Measurements from ENCODE around the gene KIDINS220.

The KIDINS220 gene

DNA sequence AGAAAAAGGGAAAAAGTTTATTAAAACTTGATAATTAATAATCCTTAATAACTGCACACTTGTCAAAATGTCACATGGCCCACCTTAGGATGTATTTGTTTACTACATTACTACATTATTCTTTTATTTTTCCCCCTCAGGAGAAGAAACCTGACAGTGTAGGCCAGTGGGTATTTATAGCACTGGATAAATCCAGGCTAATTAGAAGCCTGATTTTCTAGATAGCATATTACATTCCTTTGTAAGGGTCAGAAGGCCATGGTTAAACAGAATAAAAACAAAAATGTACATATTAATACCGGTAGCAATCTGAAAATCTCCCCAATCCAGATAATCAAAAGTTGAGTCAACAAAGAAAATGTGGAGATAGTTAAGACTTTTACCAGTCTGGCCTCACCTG lies 21.5 kb upstream of the KIDINS220 start:
- Histone ChIP-seq H3K4me2 (ENCODE audit: low read length) (no peak overlapping the region), H2BK12ac (ENCODE audit: low read length) (no peak overlapping the region), H3K27me3 (ENCODE audit: insufficient read depth, low read length) (no peaks in the 10 kb centered on the region), H3K23ac (ENCODE audit: low read length) (no peak overlapping the region), H3K4me1 (ENCODE audit: control insufficient read depth in 1 of 2, insufficient read depth in 2 of 2, low read length in 2 of 2) (no peaks in the 10 kb centered on the region), H3K4ac (ENCODE audit: low read depth, low read length) (no peak overlapping the region), H4K12ac (ENCODE audit: low read depth, low read length) (no peak overlapping the region), H3K9ac (ENCODE audit: low read length) (no peak overlapping the region), H3K4me3 (ENCODE audit: low read depth, low read length) (no peak overlapping the region), H4K91ac (ENCODE audit: low read depth, low read length) (no peak overlapping the region), H3K9me3 (ENCODE audit: insufficient read depth, low read depth, low read length) (no peaks in the 10 kb centered on the region), H3K18ac (ENCODE audit: low read length) (no peak overlapping the region), H2BK5ac (ENCODE audit: low read depth, low read length, poor library complexity) (no peak overlapping the region), H2AK5ac (ENCODE audit: low read length) (no peak overlapping the region), H3K27ac (ENCODE audit: low read depth, low read length) (no peak overlapping the region), H3K36me3 (ENCODE audit: control insufficient read depth in 1 of 2, insufficient read depth in 2 of 2, low read length in 2 of 2) (peaks cover 0 to 2% of the 10 kb centered on the region in 2 experiments), H3K79me1 (ENCODE audit: low read length) (no peaks in the 10 kb centered on the region), H4K8ac (ENCODE audit: low read depth, low read length) (no peak overlapping the region), H2AFZ (ENCODE audit: insufficient read depth, low read length, poor library complexity) (no peak overlapping the region), H3K14ac (ENCODE audit: low read length) (no peak overlapping the region), H3K79me2 (ENCODE audit: control insufficient read depth, insufficient read depth, low read length, poor library complexity) (no peaks in the 10 kb centered on the region), H2BK120ac (ENCODE audit: insufficient read depth, low read length, poor library complexity) (no peak overlapping the region)
- no peak for DNase-seq
- no CpG with 5 or more reads among the region's 1 CpG for WGBS (ENCODE audit: extremely low coverage, insufficient coverage, insufficient read length)

DNA sequence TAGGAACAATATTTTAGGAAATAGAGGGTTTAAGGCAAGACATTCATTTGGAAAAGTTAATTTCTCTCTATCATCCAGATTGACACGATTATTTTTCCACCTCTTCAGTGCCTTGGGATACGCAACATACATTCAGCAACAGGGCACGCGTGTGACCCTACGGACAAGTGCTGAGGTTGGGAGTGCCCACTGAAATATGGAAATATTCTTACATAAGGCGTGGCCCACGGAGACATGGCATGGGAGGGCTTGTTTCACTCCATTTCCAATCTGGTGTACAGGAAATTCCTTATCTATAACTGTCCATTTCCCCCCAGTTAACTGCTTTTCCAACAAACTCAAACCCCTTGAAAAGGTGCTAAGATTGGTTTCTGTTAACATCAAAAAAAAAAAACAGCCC lies 20.9 kb upstream of the KIDINS220 start:
- Histone ChIP-seq H3K14ac (ENCODE audit: low read length) (no peak overlapping the region), H3K4me1 (ENCODE audit: control insufficient read depth in 1 of 2, insufficient read depth in 2 of 2, low read length in 2 of 2) (no peaks in the 10 kb centered on the region), H3K79me2 (ENCODE audit: control insufficient read depth, insufficient read depth, low read length, poor library complexity) (no peaks in the 10 kb centered on the region), H3K4me3 (ENCODE audit: low read depth, low read length) (no peak overlapping the region), H3K27me3 (ENCODE audit: insufficient read depth, low read length) (no peaks in the 10 kb centered on the region), H3K9ac (ENCODE audit: low read length) (no peak overlapping the region), H2BK120ac (ENCODE audit: insufficient read depth, low read length, poor library complexity) (no peak overlapping the region), H4K12ac (ENCODE audit: low read depth, low read length) (no peak overlapping the region), H3K4ac (ENCODE audit: low read depth, low read length) (no peak overlapping the region), H2AK5ac (ENCODE audit: low read length) (no peak overlapping the region), H3K23ac (ENCODE audit: low read length) (no peak overlapping the region), H4K8ac (ENCODE audit: low read depth, low read length) (no peak overlapping the region), H3K36me3 (ENCODE audit: control insufficient read depth in 1 of 2, insufficient read depth in 2 of 2, low read length in 2 of 2) (no peaks in the 10 kb centered on the region), H2BK12ac (ENCODE audit: low read length) (no peak overlapping the region), H2AFZ (ENCODE audit: insufficient read depth, low read length, poor library complexity) (no peak overlapping the region), H4K91ac (ENCODE audit: low read depth, low read length) (no peak overlapping the region), H2BK5ac (ENCODE audit: low read depth, low read length, poor library complexity) (no peak overlapping the region), H3K27ac (ENCODE audit: low read depth, low read length) (no peak overlapping the region), H3K4me2 (ENCODE audit: low read length) (no peak overlapping the region), H3K18ac (ENCODE audit: low read length) (no peak overlapping the region), H3K9me3 (ENCODE audit: insufficient read depth, low read depth, low read length) (no peaks in the 10 kb centered on the region), H3K79me1 (ENCODE audit: low read length) (no peaks in the 10 kb centered on the region)
- no CpG with 5 or more reads among the region's 7 CpGs for WGBS (ENCODE audit: extremely low coverage, insufficient coverage, insufficient read length)
- no peak for DNase-seq

DNA sequence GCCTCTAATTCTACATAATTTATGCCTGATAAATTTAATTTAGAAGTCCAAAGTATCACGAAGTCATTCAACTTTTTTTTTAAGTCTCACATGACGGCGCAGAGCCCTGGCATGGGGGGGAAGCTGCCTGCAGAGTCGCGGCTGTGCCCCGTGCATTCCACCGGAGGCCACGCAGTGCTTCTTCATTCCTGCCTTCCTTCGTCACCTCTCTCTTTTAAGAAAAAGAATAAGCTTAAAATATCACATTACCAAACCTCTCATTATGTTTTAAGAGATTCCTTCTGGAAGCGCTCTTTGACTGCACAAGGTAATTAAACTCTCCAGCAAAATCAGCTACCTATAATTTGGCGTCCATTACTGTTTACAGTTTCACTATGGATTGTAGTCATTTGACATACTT lies 20.3 kb upstream of the KIDINS220 start:
- Histone ChIP-seq H4K91ac (ENCODE audit: low read depth, low read length) (no peak overlapping the region), H3K4ac (ENCODE audit: low read depth, low read length) (no peak overlapping the region), H3K9me3 (ENCODE audit: insufficient read depth, low read depth, low read length) (no peaks in the 10 kb centered on the region), H3K4me1 (ENCODE audit: control insufficient read depth in 1 of 2, insufficient read depth in 2 of 2, low read length in 2 of 2) (no peaks in the 10 kb centered on the region), H3K79me2 (ENCODE audit: control insufficient read depth, insufficient read depth, low read length, poor library complexity) (no peaks in the 10 kb centered on the region), H2AFZ (ENCODE audit: insufficient read depth, low read length, poor library complexity) (no peak overlapping the region), H3K36me3 (ENCODE audit: control insufficient read depth in 1 of 2, insufficient read depth in 2 of 2, low read length in 2 of 2) (no peaks in the 10 kb centered on the region), H4K12ac (ENCODE audit: low read depth, low read length) (no peak overlapping the region), H3K14ac (ENCODE audit: low read length) (no peak overlapping the region), H2AK5ac (ENCODE audit: low read length) (no peak overlapping the region), H3K27me3 (ENCODE audit: insufficient read depth, low read length) (no peaks in the 10 kb centered on the region), H3K9ac (ENCODE audit: low read length) (no peak overlapping the region), H3K27ac (ENCODE audit: low read depth, low read length) (no peak overlapping the region), H3K18ac (ENCODE audit: low read length) (no peak overlapping the region), H3K79me1 (ENCODE audit: low read length) (no peaks in the 10 kb centered on the region), H2BK5ac (ENCODE audit: low read depth, low read length, poor library complexity) (no peak overlapping the region), H3K4me2 (ENCODE audit: low read length) (no peak overlapping the region), H4K8ac (ENCODE audit: low read depth, low read length) (no peak overlapping the region), H2BK12ac (ENCODE audit: low read length) (no peak overlapping the region), H3K23ac (ENCODE audit: low read length) (no peak overlapping the region), H2BK120ac (ENCODE audit: insufficient read depth, low read length, poor library complexity) (no peak overlapping the region), H3K4me3 (ENCODE audit: low read depth, low read length) (peak overlapping the region; percentile 54)
- no CpG with 5 or more reads among the region's 11 CpGs for WGBS (ENCODE audit: extremely low coverage, insufficient coverage, insufficient read length)
- DNase-seq = peak; percentile 56 to 59

DNA sequence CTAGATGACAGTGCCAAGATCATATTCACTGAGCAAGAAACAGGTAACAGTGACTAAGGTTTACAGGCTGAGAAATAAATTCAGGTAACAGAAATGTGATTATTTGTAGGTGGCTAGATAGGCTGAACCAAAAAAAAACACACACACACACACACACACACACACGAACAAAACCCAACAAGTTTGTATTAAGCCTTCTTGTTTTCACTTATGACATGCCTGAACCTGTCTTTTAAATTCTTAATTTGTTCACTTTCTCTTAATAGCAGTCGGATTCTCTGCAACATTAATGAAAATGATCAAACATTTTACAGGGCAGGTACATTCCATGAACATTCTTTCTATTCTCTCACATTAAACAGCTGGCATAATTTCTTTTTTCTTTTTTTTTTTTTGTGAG lies 18.8 kb upstream of the KIDINS220 start:
- H3K23ac ChIP-seq (ENCODE audit: low read length) = no peak overlapping the region
- H3K4me2 ChIP-seq (ENCODE audit: low read length) = no peak overlapping the region
- no peak overlapping the region for H3K27ac ChIP-seq (ENCODE audit: low read depth, low read length)
- no peak overlapping the region for H3K9ac ChIP-seq (ENCODE audit: low read length)
- H3K18ac ChIP-seq (ENCODE audit: low read length) = no peak overlapping the region
- WGBS (ENCODE audit: extremely low coverage, insufficient coverage, insufficient read length) = no CpG with 5 or more reads among the region's 2 CpGs
- no peak overlapping the region for H2AFZ ChIP-seq (ENCODE audit: insufficient read depth, low read length, poor library complexity)
- H4K12ac ChIP-seq (ENCODE audit: low read depth, low read length) = no peak overlapping the region
- no peaks in the 10 kb centered on the region for H3K79me2 ChIP-seq (ENCODE audit: control insufficient read depth, insufficient read depth, low read length, poor library complexity)
- H2AK5ac ChIP-seq (ENCODE audit: low read length) = no peak overlapping the region
- no peak overlapping the region for H2BK120ac ChIP-seq (ENCODE audit: insufficient read depth, low read length, poor library complexity)
- no peak overlapping the region for H3K4me3 ChIP-seq (ENCODE audit: low read depth, low read length)
- no peak overlapping the region for H3K14ac ChIP-seq (ENCODE audit: low read length)
- H3K36me3 ChIP-seq (ENCODE audit: control insufficient read depth in 1 of 2, insufficient read depth in 2 of 2, low read length in 2 of 2) = no peaks in the 10 kb centered on the region
- H3K79me1 ChIP-seq (ENCODE audit: low read length) = no peaks in the 10 kb centered on the region
- no peaks in the 10 kb centered on the region for H3K9me3 ChIP-seq (ENCODE audit: insufficient read depth, low read depth, low read length)
- no peak overlapping the region for H2BK12ac ChIP-seq (ENCODE audit: low read length)
- H3K4ac ChIP-seq (ENCODE audit: low read depth, low read length) = no peak overlapping the region
- no peak overlapping the region for H4K91ac ChIP-seq (ENCODE audit: low read depth, low read length)
- H3K27me3 ChIP-seq (ENCODE audit: insufficient read depth, low read length) = no peaks in the 10 kb centered on the region
- H4K8ac ChIP-seq (ENCODE audit: low read depth, low read length) = no peak overlapping the region
- no peak overlapping the region for H2BK5ac ChIP-seq (ENCODE audit: low read depth, low read length, poor library complexity)
- no peak for DNase-seq
- H3K4me1 ChIP-seq (ENCODE audit: control insufficient read depth in 1 of 2, insufficient read depth in 2 of 2, low read length in 2 of 2) = no peaks in the 10 kb centered on the region

Data from trophoblast cell (in vitro differentiated cells and primary cell).